GM18507 (cell line): Measurements from ENCODE around the gene DDO.

Experiments
- DNase-seq: peaks from one replicate; pipeline ENCODE4 v3.0.0; 2011; ENCODE audit warnings: low read depth; ENCODE audit not compliant: insufficient read length; ENCODE audit errors: extremely low spot score
- FAIRE-seq: peaks from 2 replicates; lab custom pipeline; 2011; peaks lifted over from hg19 to GRCh38; lab: Jason Lieb, UNC

DDO gene

DNA sequence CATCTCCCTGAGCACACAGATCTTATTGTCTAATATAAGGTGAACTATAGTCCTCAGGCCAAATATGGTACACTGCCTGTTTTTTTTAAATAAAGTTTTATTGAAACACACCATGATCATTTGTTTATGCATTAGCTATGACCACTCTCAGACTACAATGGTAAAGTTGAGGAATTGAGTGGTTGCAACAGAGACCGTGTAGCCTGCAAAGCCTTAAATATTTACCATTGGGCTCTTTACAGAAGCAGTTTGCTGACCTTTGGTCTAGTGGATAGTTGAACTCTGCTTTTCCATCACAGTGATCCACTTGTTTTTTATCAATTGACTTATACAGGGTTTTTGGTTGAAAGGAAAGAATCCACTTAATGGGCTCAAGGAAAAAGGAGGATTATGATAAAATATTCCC lies 29.9 kb downstream of the DDO start:
- DNase-seq: no peak
- FAIRE-seq: no peak

DNA sequence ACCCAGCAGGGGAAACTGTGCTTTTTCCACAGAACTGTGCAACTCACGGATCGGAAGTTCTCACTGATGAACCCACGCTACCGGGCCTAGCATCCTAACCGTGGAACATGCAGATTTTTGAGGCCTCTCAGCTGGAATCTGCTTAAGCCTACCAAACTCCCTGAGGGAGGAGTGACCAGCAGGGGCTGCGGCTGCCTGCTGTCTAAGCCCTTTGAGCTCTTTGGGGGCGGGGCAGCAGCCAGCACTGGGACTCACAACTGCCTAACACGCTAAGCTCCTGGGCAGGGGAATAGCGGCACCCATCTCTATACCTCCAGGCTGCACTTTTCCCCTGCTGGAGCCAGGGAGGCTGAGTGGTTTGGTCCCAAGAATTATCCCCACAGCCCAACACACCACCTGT lies 36.8 kb downstream of the DDO start:
- FAIRE-seq: no peak
- DNase-seq: no peak

DNA sequence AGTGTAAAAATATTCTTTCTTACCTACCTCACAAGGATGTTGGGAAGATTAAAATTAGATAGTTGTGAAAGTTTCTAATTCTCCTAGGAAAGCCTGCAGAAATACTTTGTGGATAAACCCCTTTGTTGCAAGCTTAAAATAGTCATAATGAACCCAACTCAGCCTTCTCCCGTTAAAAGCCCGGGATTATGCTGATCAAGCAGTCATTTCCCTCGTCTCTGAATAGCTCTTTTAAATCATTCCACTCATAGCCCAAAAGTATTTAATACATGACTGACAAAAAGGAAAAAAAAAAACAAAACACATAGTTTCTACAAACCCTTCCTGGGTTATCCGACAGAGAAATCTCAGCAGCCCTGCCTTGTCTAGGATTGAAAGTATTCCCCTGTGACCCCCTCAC lies 46.3 kb downstream of the DDO start:
- DNase-seq (no peak), FAIRE-seq (no peak)

DNA sequence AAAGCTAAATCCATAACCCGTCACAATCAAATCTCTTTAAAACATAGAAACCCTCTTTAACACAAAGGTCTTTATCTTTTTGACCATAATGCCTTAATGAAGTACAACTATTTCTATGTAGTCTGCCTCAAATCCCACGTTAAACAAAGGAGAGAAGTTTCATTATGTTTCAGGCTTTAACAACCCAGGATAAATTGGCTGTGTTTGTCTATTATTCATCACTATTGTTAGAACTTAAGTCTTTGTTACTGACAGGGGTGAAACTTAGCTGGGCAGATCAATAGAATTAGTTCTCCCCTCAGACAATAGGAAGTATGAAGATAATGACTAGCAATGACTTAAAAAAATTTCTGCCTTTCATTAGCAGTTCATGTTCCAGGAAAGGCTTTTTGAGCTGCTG lies 47.1 kb downstream of the DDO start:
- FAIRE-seq: no peak
- no peak for DNase-seq

DNA sequence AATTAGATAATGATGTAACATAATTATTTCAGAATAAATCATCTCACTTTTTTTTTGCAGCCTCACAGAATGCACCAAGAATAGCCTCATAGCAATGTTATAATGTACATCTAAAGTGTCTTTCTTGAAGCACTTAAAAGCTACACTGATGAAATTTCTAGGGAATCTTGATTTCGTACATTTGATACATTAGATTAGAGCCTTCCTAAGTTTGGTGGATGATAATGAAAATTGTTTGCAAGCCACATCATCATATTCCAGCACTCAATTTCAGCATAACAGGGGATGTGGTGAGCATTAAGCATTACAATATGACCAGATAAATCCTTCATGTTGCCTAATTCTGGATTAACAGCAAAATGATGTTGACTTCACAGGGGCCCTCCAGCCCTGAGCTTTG lies 47.5 kb downstream of the DDO start:
- DNase-seq (no peak), FAIRE-seq (no peak)

DNA sequence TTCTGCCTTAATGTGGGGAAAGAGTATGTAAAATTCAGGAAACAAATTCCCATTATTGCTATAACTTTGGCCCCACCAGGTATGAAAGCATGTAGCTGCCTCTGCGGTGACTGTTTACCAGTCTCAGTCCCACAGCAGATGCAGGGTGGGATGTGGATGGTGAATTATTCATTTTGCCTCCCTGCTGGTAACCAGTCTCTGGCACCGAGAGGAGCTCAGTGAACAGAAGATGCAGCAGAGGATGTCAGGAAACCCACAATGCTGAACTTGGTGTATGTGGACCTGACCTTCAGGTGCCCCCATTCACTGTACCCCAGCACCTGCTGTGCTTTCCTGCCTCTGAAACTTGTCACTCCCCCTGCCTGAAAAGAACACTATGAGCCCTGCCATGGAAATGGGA lies 48.4 kb downstream of the DDO start:
- no peak for FAIRE-seq

DNA sequence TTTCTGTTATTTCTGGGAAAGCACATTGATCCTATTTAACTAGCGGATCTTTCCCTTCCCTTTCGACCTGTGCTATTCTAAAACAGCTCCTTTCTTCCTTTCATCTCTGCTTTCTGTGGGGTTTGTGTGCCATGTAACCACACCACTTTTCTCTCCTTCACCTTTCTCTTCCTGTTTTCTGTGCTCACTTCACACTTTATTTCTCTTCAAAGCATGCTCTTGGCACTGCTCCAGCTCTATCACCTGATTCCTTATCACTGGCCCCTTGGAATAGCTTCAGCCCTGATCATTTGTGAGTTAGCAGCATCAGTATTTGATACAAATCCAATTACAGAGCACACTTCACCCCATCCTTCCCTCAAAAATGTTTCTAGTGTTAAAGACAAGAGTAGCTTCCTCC lies 49.1 kb downstream of the DDO start:
- no peak for DNase-seq
- no peak for FAIRE-seq

More for the DNA sequence above, 48.4 kb downstream of the DDO start:
- no peak for DNase-seq

DNA sequence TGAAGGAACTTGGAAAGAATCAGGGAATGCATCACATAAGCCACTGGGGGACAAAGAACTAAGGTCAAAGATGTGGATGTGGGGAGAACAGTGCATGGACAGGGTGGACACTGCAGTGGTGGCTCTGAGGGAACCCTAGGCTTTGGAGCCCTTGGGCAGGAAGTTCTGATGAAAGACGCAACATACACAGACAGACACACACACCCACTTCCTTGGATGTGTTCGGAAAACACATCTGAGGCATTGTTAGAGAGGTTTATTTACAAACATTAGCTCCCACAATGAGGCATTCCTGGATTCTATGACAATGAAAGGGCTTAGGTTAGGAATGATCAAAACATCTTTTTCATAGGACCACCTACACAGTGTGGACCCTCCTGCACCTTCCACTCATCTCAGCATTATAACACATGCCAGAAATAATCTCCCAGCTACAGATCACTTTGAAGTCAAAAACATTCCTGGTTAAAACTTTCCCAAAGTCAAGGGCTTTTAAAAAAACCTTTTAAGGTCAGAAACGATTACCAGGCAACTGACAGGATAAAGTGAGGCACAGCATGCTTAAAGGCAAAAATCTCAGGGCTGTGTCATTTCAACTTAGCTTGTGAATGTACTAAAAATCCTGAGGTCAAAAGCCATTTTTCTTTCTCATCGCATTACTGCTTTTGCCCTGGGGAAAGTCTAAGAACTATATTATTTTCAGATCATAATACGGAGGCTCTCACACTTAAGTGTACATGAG lies 50.8 kb downstream of the DDO start:
- no peak for DNase-seq
- FAIRE-seq: no peak

DNA sequence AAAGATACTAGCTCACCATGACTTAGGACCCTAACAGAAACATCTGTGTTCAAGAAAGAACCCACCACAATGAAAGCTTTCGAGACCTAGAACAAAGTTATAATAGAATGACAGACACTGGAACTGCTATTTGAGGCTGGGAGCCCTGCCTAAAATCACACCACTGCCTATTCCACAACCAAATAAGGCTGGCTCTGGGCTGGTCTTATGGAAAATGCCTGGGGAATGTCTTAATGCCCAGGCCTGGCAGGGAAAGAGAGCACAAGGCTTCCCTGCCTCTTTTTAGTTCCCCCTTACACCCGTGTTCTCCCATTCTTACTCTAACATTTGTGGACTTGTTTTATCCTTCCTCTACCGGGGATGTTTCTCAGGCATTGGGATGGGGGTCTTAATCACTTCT lies 51.6 kb downstream of the DDO start:
- FAIRE-seq (no peak), DNase-seq (no peak)

DNA sequence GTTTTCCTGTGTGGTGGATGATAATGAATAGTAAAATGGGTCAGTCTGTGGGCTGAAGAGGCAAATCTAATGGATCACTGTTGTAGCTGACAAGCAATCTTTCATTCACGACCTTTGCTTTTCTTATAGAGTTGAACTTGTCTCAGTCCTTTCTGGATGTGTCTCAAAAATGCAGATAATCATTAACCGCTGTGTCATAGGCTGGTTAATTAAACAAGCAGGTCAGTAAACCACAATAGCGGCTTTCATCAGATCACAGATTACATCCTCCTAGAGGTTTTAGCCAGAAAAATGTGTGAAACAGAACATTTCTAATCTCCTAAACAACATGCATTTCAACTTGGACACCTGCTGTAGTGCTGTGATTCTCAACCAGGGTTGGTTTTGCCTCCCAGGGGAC lies 54.7 kb downstream of the DDO start:
- no peak for FAIRE-seq
- DNase-seq: no peak

DNA sequence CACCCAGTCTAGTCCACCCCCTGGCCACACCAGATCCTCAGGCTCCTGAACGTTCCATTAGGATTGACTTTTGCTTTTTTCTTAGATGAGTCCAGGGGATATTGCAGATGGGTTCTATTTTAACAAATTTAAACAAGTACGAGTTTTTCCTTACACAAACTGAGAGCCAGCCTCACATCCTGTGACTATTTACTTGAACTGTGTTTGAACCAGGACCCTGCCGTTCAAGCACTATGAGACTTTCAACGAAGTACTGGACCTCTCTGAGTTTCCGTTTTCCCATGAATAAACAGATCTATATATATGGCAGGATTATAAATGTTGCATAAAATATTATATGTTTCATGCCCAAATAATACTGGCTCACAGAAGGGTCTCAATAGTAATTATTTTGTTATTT lies 55.8 kb downstream of the DDO start:
- FAIRE-seq: no peak

DNA sequence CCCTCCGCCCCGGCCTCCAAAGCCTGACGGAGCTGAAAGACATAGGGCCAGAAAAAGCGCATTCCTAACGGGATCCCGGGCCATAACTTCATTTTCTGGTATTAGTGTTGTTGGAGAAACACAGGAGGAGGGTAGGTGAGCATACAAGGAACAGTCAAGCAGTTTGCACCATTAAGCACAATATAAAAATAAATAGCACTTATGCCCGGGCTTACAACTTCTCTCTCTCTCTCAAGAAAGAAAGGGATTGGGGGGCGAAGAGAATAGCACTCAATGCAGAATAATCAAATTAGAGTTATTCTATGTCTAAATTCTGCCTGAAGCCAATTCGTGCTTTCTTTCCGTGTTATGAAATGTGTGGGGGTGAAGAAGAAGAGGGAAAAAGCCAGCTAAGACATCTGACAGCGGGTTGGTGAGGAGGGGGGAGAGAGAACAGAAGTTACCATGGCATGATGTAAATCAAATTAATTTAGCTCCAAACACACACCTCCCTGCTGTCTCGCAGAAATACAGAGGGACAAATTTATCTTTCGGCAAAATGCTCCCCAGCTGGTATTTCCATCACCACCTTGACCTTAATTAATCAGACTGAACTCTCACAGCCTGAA lies 56.7 kb downstream of the DDO start:
- DNase-seq (no peak), FAIRE-seq (no peak)

More for the DNA sequence above, 55.8 kb downstream of the DDO start:
- DNase-seq: no peak

DNA sequence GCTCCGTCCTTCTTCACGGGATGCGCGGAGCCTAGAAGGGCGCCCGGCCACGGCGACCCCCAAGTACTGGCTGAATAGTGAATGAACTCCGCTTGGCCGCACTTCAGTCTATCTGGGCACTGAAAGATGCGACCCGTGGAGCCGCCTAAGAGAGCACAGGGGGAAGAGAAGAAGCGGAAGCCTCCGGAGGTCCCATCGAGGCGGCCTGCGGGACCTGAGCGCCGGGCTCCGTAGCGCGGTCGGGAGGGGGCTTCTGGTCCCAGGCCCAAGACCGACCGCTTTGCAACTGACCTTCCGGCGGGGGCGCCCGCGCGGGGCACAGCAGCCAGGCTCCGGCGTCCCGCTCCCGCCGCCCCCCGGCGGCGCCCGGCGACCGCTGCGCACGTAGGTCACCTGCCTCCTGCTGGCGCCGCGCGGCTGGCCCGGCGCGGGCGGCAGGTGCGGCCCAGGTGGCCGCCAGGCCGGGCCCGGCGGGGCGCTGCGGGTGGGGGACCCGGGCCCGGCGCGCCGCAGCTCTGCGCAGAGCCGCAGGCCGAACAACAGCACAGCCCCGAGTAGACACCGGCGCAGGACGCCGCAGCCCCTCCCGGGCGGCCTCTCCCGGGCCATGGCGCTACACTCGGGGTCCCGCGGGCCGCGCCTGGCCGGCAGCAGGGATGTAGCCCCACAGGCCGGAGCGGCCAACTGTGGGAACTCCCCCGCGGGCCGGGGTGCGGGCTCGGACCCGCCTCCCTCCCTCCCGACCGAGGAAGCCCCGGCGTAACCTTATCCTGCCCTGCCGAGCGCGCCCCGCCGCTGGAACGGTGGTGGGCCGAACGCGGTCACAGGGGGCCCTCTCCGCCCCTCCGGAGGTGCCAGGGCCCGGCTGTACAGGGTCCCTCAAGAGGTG lies 57.5 kb downstream of the DDO start, which contains the start of gene METTL24:
Gene METTL24, minus strand, starts transcription at position 686 of the 889 bp plus-strand sequence. Its CDS starts 77 bp downstream, at position 609.
- FAIRE-seq: no peak
- DNase-seq: no peak

DNA sequence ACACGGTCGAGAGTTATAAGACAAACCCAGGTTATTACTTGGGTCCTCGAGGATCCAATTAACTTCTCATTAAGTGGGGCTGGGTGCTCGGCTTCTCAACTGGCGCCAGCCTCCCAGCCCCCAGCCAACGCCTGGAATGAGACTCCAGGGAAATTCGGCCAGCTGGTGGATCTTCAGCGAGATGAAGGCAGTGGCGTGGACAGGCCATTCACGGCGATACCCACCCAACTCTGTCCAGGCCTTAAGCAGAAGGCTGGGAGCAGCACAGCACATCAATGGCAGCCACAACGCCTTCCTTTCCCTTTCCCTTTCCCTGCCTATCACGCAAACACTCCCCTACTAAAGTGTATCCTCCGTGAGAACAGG lies 58.1 kb downstream of the DDO start:
- FAIRE-seq (no peak), DNase-seq (no peak)

DNA sequence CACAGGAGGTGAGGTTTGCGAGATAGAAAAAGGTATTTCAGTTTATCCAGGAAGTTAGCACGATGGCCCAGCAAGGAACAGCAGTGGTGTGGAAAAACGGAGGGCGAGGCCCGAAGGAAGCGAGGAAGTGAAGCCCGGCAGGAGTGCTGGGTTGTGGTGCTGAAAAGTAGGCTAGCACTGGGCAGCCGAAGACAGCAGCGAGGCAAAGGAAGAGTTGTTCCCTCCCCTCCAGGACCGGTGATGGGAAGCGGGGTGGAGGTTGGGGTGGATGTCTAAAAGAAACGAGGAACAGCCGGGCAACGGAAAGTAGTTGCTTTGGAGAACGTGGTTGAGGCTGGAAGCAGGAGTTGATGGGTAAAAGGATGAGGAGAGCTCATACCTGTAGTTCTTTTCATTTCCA lies 58.6 kb downstream of the DDO start:
- DNase-seq (no peak), FAIRE-seq (no peak)

DNA sequence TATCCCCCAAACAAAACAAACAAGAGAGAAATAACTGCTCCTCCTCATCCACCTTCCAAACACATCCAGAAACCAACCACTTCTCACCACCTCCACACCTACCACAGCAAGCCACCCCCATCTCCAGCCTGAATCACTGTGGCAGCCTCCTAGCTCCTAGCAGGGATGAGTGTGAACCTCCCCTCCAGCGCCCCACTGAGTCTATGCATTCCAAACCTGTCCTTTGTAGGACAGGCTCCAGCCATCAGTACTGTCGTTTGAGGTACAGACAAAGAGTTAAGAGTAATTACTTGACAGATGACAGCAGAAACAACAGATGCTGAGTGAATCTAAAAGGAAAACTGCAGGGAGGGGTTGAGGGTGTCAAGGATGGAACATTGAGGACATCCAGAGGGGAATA lies 59.6 kb downstream of the DDO start:
- DNase-seq: no peak
- FAIRE-seq: no peak

DNA sequence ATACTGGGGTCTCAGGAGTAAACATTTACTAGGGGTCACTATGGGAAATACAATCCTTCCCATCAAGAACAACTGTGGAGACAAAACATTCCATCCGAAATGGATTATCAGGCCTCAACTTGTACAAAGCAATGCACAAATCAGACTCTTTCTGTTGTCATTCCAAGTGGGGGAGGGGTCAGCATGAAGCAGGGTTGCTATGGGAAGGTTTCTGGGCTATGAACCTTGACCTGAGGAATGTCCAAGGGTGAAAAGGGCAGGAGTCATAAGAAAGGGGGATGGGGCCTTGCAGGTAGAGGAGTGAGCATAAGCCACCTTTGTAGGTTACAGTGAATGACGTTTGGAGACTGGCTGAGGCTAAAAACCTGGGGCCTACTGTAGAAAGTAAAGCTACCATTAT lies 60.4 kb downstream of the DDO start:
- no peak for FAIRE-seq
- no peak for DNase-seq

DNA sequence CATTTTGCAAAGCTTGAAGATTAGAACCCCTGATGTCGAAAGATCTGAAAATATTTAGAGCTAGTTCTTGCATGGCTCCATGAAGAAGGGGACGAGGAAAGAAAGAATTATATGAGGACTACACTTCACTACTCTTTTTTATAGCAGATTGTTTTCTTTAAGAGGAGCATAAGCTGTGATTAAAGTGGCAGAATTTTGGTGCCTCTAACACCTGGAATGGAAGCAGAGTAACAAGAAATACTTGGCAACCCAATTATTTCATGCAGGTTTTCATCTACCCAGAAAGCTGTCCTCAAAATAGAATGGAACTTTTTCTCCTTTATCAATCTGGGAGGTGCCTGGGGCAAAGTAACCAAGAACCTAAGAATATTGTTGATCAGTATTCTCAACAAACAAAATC lies 61.2 kb downstream of the DDO start:
- no peak for FAIRE-seq
- DNase-seq: no peak

DNA sequence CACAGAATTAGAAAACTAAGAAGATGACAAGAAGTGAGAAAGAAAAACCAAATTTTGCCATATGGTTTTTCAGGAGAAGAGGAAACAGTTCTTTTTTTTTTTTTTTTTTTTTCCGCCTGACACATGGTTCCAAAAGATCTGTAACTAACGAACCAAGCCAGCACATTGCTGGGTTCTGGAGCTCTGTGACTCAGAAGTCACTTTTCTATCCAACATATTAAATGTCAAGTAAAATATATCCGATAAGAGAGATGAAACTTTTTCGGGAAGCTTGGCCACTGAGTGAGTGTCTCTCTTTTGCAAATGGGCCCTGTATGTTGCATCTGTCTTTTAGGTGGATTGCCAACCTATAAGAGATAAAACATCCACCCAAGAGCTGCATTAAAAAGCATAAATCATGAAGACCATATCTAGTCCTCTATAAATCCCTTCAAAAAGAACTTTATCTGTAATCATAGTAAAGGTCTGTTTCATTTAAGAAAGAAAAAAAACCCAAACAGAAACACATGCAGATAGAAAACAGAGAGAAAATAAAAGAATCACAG lies 61.8 kb downstream of the DDO start:
- DNase-seq: no peak
- FAIRE-seq: no peak

DNA sequence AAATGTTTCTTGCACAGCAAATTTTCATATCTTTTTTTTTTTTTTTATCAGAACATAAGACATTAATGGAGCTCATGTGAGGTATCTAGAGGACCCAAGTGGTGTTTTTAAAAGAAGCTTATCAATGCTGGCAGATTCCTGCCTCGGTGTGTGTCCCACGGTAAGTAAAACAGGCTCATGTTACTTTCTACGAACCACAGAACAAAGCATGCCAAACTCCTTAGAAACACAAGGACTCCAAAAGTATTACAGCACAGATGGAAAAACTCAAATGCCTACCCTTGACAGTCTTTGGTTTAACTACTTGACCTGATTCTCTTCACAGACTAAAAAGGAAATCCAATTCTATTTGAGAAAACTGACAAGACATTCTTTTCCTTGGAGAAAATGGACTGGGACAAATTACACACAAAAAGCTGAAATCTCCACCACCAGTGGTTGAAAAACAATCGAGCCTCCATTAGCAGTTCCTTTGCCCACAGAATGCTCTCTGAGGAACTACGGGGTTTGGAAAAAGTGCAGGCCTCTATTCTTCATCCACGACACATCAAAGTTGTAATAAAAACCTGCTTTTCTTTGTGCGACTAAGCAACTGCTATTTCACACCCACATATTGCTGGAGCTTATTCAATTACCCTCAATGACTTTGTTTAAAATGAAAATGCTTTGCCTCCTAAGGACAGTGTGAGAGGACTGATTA lies 62.7 kb downstream of the DDO start:
- FAIRE-seq (no peak), DNase-seq (no peak)
